HG03039 (cell line): Measurements from ENCODE around the gene HTR4.
"Not testable (repeated sequence)": the region's sequence is repeated elsewhere in the genome, so short reads cannot be mapped to it uniquely, and the experiment has no call there.

Experiments used
- ATAC-seq: cut with Tn5 transposase; IDR thresholded peaks from one replicate; pipeline ENCODE4 v1.9.1; 2021; ENCODE audit warnings: mild to moderate bottlenecking, moderate library complexity; ENCODE audit not compliant: unreplicated experiment

The HTR4 gene

GRCh38 chr5:148540647-148541046 lies 113.7 kb downstream of the HTR4 start:
- ATAC-seq = no peak

- ATAC-seq = no peak
Observed at GRCh38 chr5:148539851-148540250, 114.5 kb downstream of the HTR4 start.

GRCh38 chr5:148535190-148535589 lies 119.1 kb downstream of the HTR4 start:
- no peak for ATAC-seq

- ATAC-seq = no peak
Observed at GRCh38 chr5:148532969-148533670, 121.2 kb downstream of the HTR4 start.

GRCh38 chr5:148529450-148529849 lies 124.9 kb downstream of the HTR4 start:
- not testable (repeated sequence) for ATAC-seq

GRCh38 chr5:148524721-148525120 lies 129.6 kb downstream of the HTR4 start:
- no peak for ATAC-seq

- ATAC-seq = no peak
Observed at GRCh38 chr5:148523139-148523538, 131.2 kb downstream of the HTR4 start.

- no peak for ATAC-seq
Observed at GRCh38 chr5:148515460-148515859, 138.9 kb downstream of the HTR4 start.

- no peak for ATAC-seq
Observed at GRCh38 chr5:148514344-148514743, 140.0 kb downstream of the HTR4 start.

GRCh38 chr5:148512498-148512897 lies 141.8 kb downstream of the HTR4 start:
- ATAC-seq = no peak

GRCh38 chr5:148511810-148512347 lies 142.4 kb downstream of the HTR4 start:
- ATAC-seq = no peak

- no peak for ATAC-seq
Observed at GRCh38 chr5:148509893-148510292, 144.4 kb downstream of the HTR4 start.

GRCh38 chr5:148507648-148508047 lies 146.7 kb downstream of the HTR4 start:
- no peak for ATAC-seq

GRCh38 chr5:148499452-148499851 lies 154.9 kb downstream of the HTR4 start:
- ATAC-seq = no peak

- ATAC-seq = no peak
Observed at GRCh38 chr5:148497757-148498156, 156.6 kb downstream of the HTR4 start.

- ATAC-seq = no peak
Observed at GRCh38 chr5:148492351-148492750, 162.0 kb downstream of the HTR4 start.

- ATAC-seq = no peak
Observed at GRCh38 chr5:148491793-148492184, 162.5 kb downstream of the HTR4 start.

- no peak for ATAC-seq
Observed at GRCh38 chr5:148491015-148491792, 163.1 kb downstream of the HTR4 start.

GRCh38 chr5:148488757-148489156 lies 165.6 kb downstream of the HTR4 start:
- no peak for ATAC-seq

GRCh38 chr5:148486456-148486855 lies 167.9 kb downstream of the HTR4 start:
- ATAC-seq = no peak

- ATAC-seq = no peak
Observed at GRCh38 chr5:148484651-148485050, 169.7 kb downstream of the HTR4 start.

GRCh38 chr5:148483750-148484149 lies 170.6 kb downstream of the HTR4 start:
- no peak for ATAC-seq
